SK-N-SH (cell line): Measurements from ENCODE around the gene STX1A. TPM values are rescaled to one million over a fixed set of nuclear protein-coding genes. Genes with fewer than 3 reads are reported as not detected.
A peak's percentile ranks its signal among the peaks of the same experiment; 100 is the strongest.

ENCODE experiments used
- CTCF ChIA-PET: fragments of 300-600, 350-600 bp; formaldehyde crosslinking; extraction: SDS; loops from one replicate; lab custom pipeline; 2021; lab: Yijun Ruan, JAX
- POLR2A ChIA-PET: fragments of 350-600 bp; sonication (Branson Sonifier 250); formaldehyde crosslinking; extraction: SDS; loops from one replicate; lab custom pipeline; 2020; ENCODE audit warnings: antibody characterized with exemption, inconsistent platforms; lab: Yijun Ruan, JAX
- DNase-seq: peaks from one replicate; pipeline ENCODE4 v3.0.0; 2012
- H2AFZ ChIP-seq: fragments of 200-600 bp; sonication (generic); 2 replicates; pipeline ENCODE4 v1.8.1; 2016; ENCODE audit warnings: antibody characterized with exemption, mild to moderate bottlenecking, low read depth
- H3F3A ChIP-seq: fragments of 200-600 bp; sonication (generic); replicated peaks from 2 replicates; pipeline ENCODE3; 2016; ENCODE audit warnings: antibody characterized with exemption, mild to moderate bottlenecking; ENCODE audit not compliant: insufficient read depth
- H3K27ac ChIP-seq, 2 experiments: fragments of 200-500 bp in 1 of 2; fragments of 200-600 bp in 1 of 2; sonication (Bioruptor generic) in 1 of 2; sonication (generic), shearing (Covaris generic) in 1 of 2; 2 replicates each; pipeline versions ENCODE4 v1.5.1 to v1.6.1; 2014 to 2016; ENCODE audit warnings: low read depth in 2 of 2, inconsistent platforms in 1 of 2, low read length in 1 of 2, mild to moderate bottlenecking in 1 of 2, mixed read lengths in 1 of 2
- H3K27me3 ChIP-seq: fragments of 200-600 bp; sonication (generic), shearing (Covaris generic); 2 replicates; pipeline ENCODE4 v1.6.1; 2016; ENCODE audit warnings: mixed run types; ENCODE audit not compliant: insufficient read depth
- H3K36me3 ChIP-seq, 2 experiments: fragments of 200-500 bp in 1 of 2; fragments of 200-600 bp in 1 of 2; sonication (Bioruptor generic) in 1 of 2; sonication (generic) in 1 of 2; replicated peaks in 1 of 2; 2 replicates each; pipeline versions ENCODE3 to v1.5.1; 2014 to 2016; ENCODE audit warnings: low read length in 1 of 2, mild to moderate bottlenecking in 1 of 2; ENCODE audit not compliant: insufficient read depth in 2 of 2, control insufficient read depth in 1 of 2
- H3K4me1 ChIP-seq, 2 experiments: fragments of 200-500 bp in 1 of 2; fragments of 200-600 bp in 1 of 2; sonication (Bioruptor generic) in 1 of 2; sonication (generic), shearing (Covaris generic) in 1 of 2; 2 replicates each; pipeline versions ENCODE4 v1.5.1 to v1.6.1; 2014 to 2016; ENCODE audit warnings: low read depth in 1 of 2, low read length in 1 of 2, mixed run types in 1 of 2; ENCODE audit not compliant: insufficient read depth in 2 of 2, control insufficient read depth in 1 of 2
- H3K4me2 ChIP-seq: fragments of 200-600 bp; sonication (generic), shearing (Covaris generic); 2 replicates; pipeline ENCODE4 v1.6.1; 2017; ENCODE audit warnings: mixed run types
- H3K4me3 ChIP-seq, 2 experiments: fragments of 200-500 bp in 1 of 2; fragments of 200-600 bp in 1 of 2; sonication (Bioruptor generic) in 1 of 2; sonication (generic), shearing (Covaris generic) in 1 of 2; 2 replicates each; pipeline versions ENCODE4 v1.5.1 to v1.8.1; 2014 to 2016; ENCODE audit warnings: low read depth in 2 of 2, inconsistent platforms in 1 of 2, low read length in 1 of 2, mild to moderate bottlenecking in 1 of 2, mixed read lengths in 1 of 2, moderate library complexity in 1 of 2
- H3K79me2 ChIP-seq: fragments of 200-600 bp; sonication (generic); 2 replicates; pipeline ENCODE4 v1.8.1; 2017; ENCODE audit warnings: mild to moderate bottlenecking; ENCODE audit not compliant: insufficient read depth
- H3K9ac ChIP-seq: fragments of 200-600 bp; sonication (generic); 2 replicates; pipeline ENCODE4 v1.6.1; 2017; ENCODE audit warnings: mixed run types
- H3K9me2 ChIP-seq: fragments of 200-600 bp; sonication (generic); 2 replicates; pipeline ENCODE4 v1.6.1; 2017; ENCODE audit warnings: mixed run types
- H3K9me3 ChIP-seq: fragments of 200-600 bp; sonication (generic); 2 replicates; pipeline ENCODE4 v1.6.1; 2017; ENCODE audit warnings: mixed run types, mild to moderate bottlenecking, moderate library complexity
- H4K20me1 ChIP-seq: fragments of 200-600 bp; sonication (generic); 2 replicates; pipeline ENCODE4 v1.6.1; 2017; ENCODE audit warnings: mild to moderate bottlenecking, mixed run types; ENCODE audit not compliant: insufficient read depth
- FOSL2 ChIP-seq: IDR thresholded peaks from 2 replicates; pipeline ENCODE4 v1.4.0; 2012; ENCODE audit warnings: low read depth, mild to moderate bottlenecking, moderate library complexity, borderline replicate concordance
- GATA2 ChIP-seq: sonication (generic); formaldehyde crosslinking; IDR thresholded peaks from 2 replicates; pipeline ENCODE4 v1.5.0; 2020; ENCODE audit warnings: mild to moderate bottlenecking, missing genetic modification reagents
- MEF2A ChIP-seq: IDR thresholded peaks from 2 replicates; pipeline ENCODE4 v1.4.0; 2012; ENCODE audit warnings: low read depth, borderline replicate concordance
- NFIC ChIP-seq: IDR thresholded peaks from 2 replicates; pipeline ENCODE4 v1.4.0; 2012; ENCODE audit warnings: borderline replicate concordance
- POLR2AphosphoS5 ChIP-seq: IDR thresholded peaks from 2 replicates; pipeline ENCODE4 v1.6.1; 2012; ENCODE audit warnings: low read depth, low read length
- RAD21 ChIP-seq: IDR thresholded peaks from 2 replicates; pipeline ENCODE4 v1.6.1; 2012; ENCODE audit warnings: mild to moderate bottlenecking, low read length
- TAF1 ChIP-seq: IDR thresholded peaks from 2 replicates; pipeline ENCODE4 v1.6.1; 2012; ENCODE audit warnings: low read depth, mild to moderate bottlenecking, low read length, moderate library complexity, borderline replicate concordance
- YY1 ChIP-seq: IDR thresholded peaks from 2 replicates; pipeline ENCODE4 v1.4.0; 2012; ENCODE audit warnings: low read depth, mild to moderate bottlenecking
- WGBS: methylation state at CpG from one replicate; pipeline ENCODE4 v1.1.6; 2017; ENCODE audit warnings: low lambda C conversion rate; 5-methylcytosine and 5-hydroxymethylcytosine counted together
- polyA plus RNA-seq, 3 experiments: library from polyadenylated mRNA; depleted of rRNA; stranded (reverse); fragments of >200 nt; gene quantifications; 2 replicates each; pipeline ENCODE4 v1.2.3, GENCODE V29; 2012
- TF ChIP-seq, protein P1 (sequence below): IDR thresholded peaks from 2 replicates; pipeline ENCODE4 v1.4.0; 2012; ENCODE audit warnings: low read depth, borderline replicate concordance
- TF ChIP-seq, protein P2 (sequence below): fragments of 150-350 bp; IDR thresholded peaks from 2 replicates; pipeline ENCODE4 v1.6.1; 2017; ENCODE audit warnings: antibody characterized with exemption, low read length, low read depth, borderline replicate concordance
- TF ChIP-seq, protein P3 (sequence below): fragments of 150-350 bp; IDR thresholded peaks from 2 replicates; pipeline ENCODE4 v1.6.1; 2016; ENCODE audit warnings: mild to moderate bottlenecking, low read depth, low read length
- TF ChIP-seq, protein P4 (sequence below): fragments of 200-600 bp; sonication (generic); IDR thresholded peaks from 2 replicates; pipeline ENCODE4 v1.6.1; 2017; ENCODE audit warnings: antibody characterized with exemption, mild to moderate bottlenecking, moderate library complexity
- TF ChIP-seq, protein P5 (sequence below): IDR thresholded peaks from 2 replicates; pipeline ENCODE4 v1.6.1; 2012; ENCODE audit warnings: mild to moderate bottlenecking, low read depth, low read length, moderate library complexity

The STX1A gene
- polyA plus RNA-seq, 1 of the 3 experiments (the other 2 are of a cell fraction) = 91.1 TPM

DNA sequence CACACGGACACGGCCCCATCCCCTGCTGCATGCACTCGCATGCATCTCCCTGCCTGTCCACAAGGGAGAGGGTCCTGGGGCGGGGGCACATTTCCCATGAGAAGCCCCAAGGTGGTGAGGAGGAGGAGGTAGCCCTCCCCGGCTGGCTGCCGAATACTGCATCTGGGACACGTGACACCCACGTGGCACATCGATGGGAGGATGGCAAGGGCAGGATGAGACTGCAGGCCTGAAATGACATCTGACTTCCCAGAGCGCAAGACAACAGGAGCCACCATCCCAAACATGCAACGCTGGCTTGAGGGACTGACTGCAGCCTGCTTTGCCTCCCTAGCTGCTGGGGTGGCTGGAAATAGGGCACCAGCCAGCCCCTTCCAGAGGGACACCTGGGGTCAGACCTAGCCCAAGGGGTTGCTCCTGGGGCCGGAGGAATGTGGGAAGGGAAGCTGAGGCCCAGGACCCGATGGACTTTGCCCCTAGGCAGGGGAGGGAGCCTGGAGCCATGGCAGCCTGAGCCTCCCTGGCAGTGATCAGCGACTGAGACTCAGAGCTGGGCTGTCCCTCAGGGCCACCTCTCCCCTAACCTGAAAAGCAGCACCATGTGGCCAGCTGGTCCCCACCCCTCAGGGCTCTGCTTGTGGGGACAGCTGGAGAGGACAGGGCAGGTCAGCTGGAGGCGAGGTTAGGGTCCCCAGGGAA, 19.9 kb downstream of the STX1A start:
- peak; percentile 44 for DNase-seq
- H3F3A ChIP-seq = peaks cover 34% of the 10 kb centered on the region
- H3K36me3 ChIP-seq = peaks cover 37 to 72% of the 10 kb centered on the region in 2 experiments
- no peak overlapping the region for H3K4me2 ChIP-seq
- peaks cover 7% of the 10 kb centered on the region; the same call in 1 of the 2 replicates for H3K79me2 ChIP-seq
- no peak overlapping the region for H3K9ac ChIP-seq
- CTCF ChIA-PET = interaction anchor here (0.7 to 8.8 kb wide), 8 partner anchors 16 to 1019 kb away, joined by 3 to 70 read pairs (median 4); partner anchors contain the start of gene STX1A
- H3K27me3 ChIP-seq = no peaks in the 10 kb centered on the region
- WGBS = 86% methylated on average over 15 of the region's 15 CpGs
- POLR2A ChIA-PET = interaction anchor here (0.8 to 0.9 kb wide), 2 partner anchors 9 to 14 kb away, joined by 3 read pairs; no protein-coding TSS in a partner anchor
- peak overlapping the region in 1 of 2 experiments; percentile 7; a peak in 1 of 4 replicates for H3K27ac ChIP-seq
- TF ChIP-seq, protein P1, sequence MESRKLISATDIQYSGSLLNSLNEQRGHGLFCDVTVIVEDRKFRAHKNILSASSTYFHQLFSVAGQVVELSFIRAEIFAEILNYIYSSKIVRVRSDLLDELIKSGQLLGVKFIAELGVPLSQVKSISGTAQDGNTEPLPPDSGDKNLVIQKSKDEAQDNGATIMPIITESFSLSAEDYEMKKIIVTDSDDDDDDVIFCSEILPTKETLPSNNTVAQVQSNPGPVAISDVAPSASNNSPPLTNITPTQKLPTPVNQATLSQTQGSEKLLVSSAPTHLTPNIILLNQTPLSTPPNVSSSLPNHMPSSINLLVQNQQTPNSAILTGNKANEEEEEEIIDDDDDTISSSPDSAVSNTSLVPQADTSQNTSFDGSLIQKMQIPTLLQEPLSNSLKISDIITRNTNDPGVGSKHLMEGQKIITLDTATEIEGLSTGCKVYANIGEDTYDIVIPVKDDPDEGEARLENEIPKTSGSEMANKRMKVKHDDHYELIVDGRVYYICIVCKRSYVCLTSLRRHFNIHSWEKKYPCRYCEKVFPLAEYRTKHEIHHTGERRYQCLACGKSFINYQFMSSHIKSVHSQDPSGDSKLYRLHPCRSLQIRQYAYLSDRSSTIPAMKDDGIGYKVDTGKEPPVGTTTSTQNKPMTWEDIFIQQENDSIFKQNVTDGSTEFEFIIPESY = no peak
- TF ChIP-seq, protein P2, sequence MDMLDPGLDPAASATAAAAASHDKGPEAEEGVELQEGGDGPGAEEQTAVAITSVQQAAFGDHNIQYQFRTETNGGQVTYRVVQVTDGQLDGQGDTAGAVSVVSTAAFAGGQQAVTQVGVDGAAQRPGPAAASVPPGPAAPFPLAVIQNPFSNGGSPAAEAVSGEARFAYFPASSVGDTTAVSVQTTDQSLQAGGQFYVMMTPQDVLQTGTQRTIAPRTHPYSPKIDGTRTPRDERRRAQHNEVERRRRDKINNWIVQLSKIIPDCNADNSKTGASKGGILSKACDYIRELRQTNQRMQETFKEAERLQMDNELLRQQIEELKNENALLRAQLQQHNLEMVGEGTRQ = no peak
- peak; percentile 8; the same call in 1 of the 2 replicates for TF ChIP-seq POLR2AphosphoS5
- H3K4me3 ChIP-seq = no peak overlapping the region
- no peak overlapping the region for H2AFZ ChIP-seq
- peaks cover 0 to 5% of the 10 kb centered on the region in 2 experiments; a peak in 3 of 4 replicates for H3K4me1 ChIP-seq
- H3K9me3 ChIP-seq = no peaks in the 10 kb centered on the region
- peaks cover 13% of the 10 kb centered on the region; the same call in 1 of the 2 replicates for H4K20me1 ChIP-seq
- no peaks in the 10 kb centered on the region for H3K9me2 ChIP-seq

DNA sequence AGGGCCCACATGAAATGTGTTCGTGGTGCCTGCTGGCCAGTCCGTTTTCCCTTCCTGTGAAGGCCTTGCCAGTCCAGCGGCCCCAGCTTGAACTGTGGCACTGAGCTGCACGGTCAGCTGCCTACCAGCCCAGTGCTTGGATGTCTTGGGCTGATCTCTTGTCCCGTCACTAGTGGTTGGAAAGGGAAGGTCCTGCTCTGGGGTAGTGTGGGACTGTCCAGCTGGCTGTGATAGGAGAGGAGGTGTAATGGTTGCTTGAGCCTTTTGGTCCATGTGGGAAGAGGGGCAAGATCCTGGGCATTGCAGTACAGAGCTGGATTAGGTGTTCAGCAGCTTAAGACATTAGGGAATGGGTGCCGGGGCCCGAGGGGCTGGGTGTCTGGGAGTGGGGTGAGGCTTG, 21.1 kb downstream of the STX1A start:
- no peaks in the 10 kb centered on the region for H3K9me2 ChIP-seq
- TF ChIP-seq NFIC (no peak), RAD21 (no peak), FOSL2 (no peak), GATA2 (no peak), YY1 (no peak), TAF1 (no peak), MEF2A (no peak)
- TF ChIP-seq, protein P3, sequence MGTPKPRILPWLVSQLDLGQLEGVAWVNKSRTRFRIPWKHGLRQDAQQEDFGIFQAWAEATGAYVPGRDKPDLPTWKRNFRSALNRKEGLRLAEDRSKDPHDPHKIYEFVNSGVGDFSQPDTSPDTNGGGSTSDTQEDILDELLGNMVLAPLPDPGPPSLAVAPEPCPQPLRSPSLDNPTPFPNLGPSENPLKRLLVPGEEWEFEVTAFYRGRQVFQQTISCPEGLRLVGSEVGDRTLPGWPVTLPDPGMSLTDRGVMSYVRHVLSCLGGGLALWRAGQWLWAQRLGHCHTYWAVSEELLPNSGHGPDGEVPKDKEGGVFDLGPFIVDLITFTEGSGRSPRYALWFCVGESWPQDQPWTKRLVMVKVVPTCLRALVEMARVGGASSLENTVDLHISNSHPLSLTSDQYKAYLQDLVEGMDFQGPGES = no peak
- TF ChIP-seq, protein P4, sequence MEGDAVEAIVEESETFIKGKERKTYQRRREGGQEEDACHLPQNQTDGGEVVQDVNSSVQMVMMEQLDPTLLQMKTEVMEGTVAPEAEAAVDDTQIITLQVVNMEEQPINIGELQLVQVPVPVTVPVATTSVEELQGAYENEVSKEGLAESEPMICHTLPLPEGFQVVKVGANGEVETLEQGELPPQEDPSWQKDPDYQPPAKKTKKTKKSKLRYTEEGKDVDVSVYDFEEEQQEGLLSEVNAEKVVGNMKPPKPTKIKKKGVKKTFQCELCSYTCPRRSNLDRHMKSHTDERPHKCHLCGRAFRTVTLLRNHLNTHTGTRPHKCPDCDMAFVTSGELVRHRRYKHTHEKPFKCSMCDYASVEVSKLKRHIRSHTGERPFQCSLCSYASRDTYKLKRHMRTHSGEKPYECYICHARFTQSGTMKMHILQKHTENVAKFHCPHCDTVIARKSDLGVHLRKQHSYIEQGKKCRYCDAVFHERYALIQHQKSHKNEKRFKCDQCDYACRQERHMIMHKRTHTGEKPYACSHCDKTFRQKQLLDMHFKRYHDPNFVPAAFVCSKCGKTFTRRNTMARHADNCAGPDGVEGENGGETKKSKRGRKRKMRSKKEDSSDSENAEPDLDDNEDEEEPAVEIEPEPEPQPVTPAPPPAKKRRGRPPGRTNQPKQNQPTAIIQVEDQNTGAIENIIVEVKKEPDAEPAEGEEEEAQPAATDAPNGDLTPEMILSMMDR = no peak
- TF ChIP-seq, protein P2 = no peak
- TF ChIP-seq, protein P5, sequence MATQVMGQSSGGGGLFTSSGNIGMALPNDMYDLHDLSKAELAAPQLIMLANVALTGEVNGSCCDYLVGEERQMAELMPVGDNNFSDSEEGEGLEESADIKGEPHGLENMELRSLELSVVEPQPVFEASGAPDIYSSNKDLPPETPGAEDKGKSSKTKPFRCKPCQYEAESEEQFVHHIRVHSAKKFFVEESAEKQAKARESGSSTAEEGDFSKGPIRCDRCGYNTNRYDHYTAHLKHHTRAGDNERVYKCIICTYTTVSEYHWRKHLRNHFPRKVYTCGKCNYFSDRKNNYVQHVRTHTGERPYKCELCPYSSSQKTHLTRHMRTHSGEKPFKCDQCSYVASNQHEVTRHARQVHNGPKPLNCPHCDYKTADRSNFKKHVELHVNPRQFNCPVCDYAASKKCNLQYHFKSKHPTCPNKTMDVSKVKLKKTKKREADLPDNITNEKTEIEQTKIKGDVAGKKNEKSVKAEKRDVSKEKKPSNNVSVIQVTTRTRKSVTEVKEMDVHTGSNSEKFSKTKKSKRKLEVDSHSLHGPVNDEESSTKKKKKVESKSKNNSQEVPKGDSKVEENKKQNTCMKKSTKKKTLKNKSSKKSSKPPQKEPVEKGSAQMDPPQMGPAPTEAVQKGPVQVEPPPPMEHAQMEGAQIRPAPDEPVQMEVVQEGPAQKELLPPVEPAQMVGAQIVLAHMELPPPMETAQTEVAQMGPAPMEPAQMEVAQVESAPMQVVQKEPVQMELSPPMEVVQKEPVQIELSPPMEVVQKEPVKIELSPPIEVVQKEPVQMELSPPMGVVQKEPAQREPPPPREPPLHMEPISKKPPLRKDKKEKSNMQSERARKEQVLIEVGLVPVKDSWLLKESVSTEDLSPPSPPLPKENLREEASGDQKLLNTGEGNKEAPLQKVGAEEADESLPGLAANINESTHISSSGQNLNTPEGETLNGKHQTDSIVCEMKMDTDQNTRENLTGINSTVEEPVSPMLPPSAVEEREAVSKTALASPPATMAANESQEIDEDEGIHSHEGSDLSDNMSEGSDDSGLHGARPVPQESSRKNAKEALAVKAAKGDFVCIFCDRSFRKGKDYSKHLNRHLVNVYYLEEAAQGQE = no peak

More for the DNA sequence above, 21.1 kb downstream of the STX1A start:
- Histone ChIP-seq H3K79me2 (peaks cover 7% of the 10 kb centered on the region; the same call in 1 of the 2 replicates), H3K4me2 (no peak overlapping the region), H2AFZ (no peak overlapping the region), H3K9ac (no peak overlapping the region), H3K36me3 (peaks cover 34 to 78% of the 10 kb centered on the region in 2 experiments), H3K9me3 (no peaks in the 10 kb centered on the region), H3K27ac (no peak overlapping the region; a peak in 1 of 4 replicates), H3K4me1 (no peaks in the 10 kb centered on the region), H3K4me3 (no peak overlapping the region), H4K20me1 (peaks cover 8% of the 10 kb centered on the region; the same call in 1 of the 2 replicates), H3K27me3 (no peaks in the 10 kb centered on the region), H3F3A (peaks cover 29% of the 10 kb centered on the region)
- CTCF ChIA-PET = interaction anchor here (0.6 to 8.8 kb wide), 6 partner anchors 28 to 476 kb away, joined by 3 to 70 read pairs (median 4); partner anchors contain the start of genes EIF4H and VPS37D
- no peak for DNase-seq
- 94% methylated on average over 7 of the region's 7 CpGs for WGBS
- POLR2A ChIA-PET = interaction anchor here (1.2 kb wide), 1 partner anchor 21 kb away, joined by 5 read pairs; the partner anchor contains the start of gene STX1A
